Skin of body (tissue), 2 donors: Measurements from ENCODE around the gene BRAP. TPM values are rescaled to one million over a fixed set of nuclear protein-coding genes. Genes with fewer than 3 reads are reported as not detected.
"Not testable (repeated sequence)": the region's sequence is repeated elsewhere in the genome, so short reads cannot be mapped to it uniquely, and the experiment has no call there.

Source experiments
- DNase-seq: peaks from one replicate; lab custom pipeline; 2025; lab: John Stamatoyannopoulos, UW
- total RNA-seq: library from RNA; depleted of rRNA; stranded (reverse); fragments of >200 nt; gene quantifications from one replicate; pipeline ENCODE4 v1.2.3, GENCODE V29; 2014

Gene BRAP
- total RNA-seq, 1 donor from 2014 or later = 13.8 TPM

- no peak for DNase-seq
These were observed 12.3 kb downstream of the BRAP start for GRCh38 chr12:111673503-111673902.

DNA sequence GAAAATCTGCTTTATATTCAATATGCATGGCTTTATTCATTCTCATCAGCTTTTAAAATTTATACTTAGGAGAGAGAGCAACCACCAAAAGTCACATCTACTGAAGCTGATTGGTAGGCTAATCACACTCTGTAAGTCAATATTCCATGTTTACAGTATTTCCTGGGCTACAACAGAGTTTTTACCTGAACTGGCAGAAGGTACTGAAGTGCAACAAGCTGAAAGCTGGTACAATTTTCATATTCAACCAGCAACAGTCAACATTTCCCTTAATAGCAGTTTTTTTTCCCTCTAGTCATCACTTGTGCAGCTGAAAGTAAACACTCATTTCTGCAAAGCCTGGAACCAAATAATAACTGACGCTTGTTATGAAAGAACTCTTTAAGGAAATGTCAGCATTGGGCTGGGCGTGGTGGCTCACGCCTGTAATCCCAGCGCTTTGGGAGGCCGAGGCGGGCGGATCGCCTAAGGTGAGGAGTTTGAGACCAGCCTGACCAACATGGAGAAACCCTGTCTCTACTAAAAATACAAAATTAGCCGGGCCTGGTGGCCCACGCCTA lies 12.9 kb downstream of the BRAP start:
- no peak for DNase-seq

GRCh38 chr12:111664961-111665865 lies 20.5 kb downstream of the BRAP start:
- DNase-seq = no peak

- DNase-seq = no peak
These were observed 21.3 kb downstream of the BRAP start for GRCh38 chr12:111664499-111664898.

- DNase-seq = no peak
These were observed 29.7 kb downstream of the BRAP start for GRCh38 chr12:111656016-111656415.

DNA sequence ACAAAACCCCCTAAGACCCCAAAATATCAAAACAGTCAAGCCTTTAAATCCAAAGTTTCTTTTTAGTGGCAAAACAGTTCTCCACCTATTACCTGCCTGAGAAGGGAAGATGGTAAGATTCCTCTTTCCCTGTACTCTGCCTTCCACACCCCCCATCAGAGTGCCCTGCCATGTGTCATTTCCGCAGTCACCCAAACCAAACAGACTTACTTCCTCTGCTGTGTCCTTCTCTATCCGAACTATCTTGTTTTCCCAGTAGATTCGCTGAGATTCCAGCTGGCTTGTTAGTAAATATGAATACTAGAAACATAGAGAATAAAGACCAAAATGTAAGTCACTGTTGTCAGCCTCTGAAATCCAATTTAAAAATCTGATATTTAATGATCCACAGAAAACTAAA lies 30.4 kb downstream of the BRAP start:
- no peak for DNase-seq

DNA sequence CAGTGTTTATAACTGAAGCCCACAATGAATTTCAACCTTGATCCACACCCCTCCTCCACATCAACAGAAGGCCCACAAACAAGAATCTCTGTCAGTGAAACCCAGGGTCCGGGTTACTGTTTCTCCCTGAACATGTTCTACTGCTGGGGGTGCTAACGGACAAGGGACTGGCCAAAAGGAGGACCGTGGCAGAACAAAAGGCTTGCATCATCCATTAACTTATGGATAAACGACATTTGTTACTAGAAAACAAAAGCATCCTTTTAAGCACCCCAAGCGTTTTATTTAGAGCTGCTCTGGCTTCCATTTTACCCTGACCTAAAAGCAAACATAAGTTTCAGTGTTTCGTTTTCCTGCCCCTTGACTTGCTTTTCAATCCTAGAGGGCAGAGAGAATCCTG lies 32.2 kb downstream of the BRAP start:
- DNase-seq = no peak

DNA sequence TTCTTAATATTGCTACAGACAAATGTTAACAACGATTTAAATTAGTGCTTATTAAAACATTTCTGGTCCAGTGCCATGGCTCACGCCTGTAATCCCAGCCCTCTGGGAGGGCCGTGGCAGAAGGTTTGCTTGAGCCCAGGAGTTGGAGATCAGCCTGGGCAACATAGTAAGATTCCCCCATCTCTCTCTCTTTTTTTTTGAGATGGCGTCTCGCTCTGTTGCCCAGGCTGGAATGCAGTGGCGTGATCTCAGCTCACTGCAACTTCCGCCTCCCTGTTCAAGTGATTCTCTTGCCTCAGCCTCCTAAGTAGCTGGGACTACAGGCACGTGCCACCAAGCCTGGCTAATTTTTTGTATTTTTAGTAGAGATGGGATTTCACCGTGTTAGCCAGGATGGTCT lies 33.2 kb downstream of the BRAP start:
- DNase-seq = not testable (repeated sequence)

GRCh38 chr12:111650912-111651311 lies 34.8 kb downstream of the BRAP start:
- DNase-seq = no peak

DNA sequence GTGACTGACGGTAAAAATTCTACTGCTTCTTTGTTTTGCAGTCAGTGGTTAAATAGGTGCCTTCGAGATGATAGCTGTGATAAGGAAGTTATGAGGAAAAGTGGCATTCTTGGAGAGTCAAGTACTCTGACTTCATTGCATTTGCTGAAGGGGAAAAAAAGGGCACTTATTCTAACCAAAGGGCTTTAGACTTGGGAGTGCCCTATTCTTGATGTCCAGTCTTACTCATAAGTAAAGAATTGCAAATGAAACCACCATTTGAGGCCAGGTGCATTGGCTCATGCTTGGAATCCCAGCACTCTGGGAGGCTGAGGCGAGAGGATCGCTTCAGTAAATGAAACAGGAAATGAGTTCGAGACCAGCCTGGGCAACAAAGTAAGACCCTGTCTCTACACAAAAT lies 40.3 kb downstream of the BRAP start:
- no peak for DNase-seq

DNA sequence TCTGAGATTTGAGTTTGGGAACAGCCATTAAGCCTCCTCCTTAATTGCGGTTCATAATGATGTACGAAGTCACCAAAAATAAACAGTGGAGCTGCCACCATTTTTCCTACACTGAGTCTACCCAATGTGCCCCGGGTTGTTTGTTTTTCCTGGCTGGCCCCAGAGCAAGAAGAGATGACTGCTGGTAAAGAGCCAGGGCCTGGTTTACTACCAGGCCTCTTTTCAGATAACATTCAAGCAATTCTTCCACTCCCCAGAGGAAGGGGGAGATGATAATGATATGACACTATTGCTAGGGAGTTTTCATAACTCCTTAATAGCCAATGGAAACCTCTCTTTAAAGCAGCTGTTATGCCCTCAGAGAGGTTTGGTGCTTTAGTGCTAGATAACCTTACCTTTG lies 42.3 kb downstream of the BRAP start:
- DNase-seq = no peak

GRCh38 chr12:111642681-111643426 lies 42.9 kb downstream of the BRAP start:
- no peak for DNase-seq

- no peak for DNase-seq
These were observed 45.2 kb downstream of the BRAP start for GRCh38 chr12:111640506-111640905.

- DNase-seq = no peak
These were observed 47.2 kb downstream of the BRAP start for GRCh38 chr12:111638556-111638955.

- peak; percentile 91 for DNase-seq
These were observed 49.4 kb downstream of the BRAP start for GRCh38 chr12:111636209-111636945.

DNA sequence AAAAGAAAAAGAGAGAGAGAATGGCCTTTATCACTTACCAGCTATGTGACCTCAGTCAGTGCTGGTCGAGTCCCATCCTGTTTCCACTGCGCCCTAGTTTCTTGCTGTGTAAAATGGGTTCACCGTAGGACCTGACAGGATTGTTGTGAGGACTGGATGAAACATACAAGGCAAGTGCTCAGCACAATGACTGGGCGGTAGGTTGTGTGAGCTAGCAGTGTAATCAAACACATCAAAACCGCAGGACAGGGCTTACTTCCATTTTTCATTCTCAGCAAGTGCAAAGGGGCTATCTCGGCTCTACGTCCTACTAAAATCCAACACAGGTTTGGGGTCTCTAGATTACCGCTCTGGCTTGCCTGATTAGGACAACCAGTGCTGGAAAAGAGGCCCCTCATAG lies 50.2 kb downstream of the BRAP start:
- no peak for DNase-seq

DNA sequence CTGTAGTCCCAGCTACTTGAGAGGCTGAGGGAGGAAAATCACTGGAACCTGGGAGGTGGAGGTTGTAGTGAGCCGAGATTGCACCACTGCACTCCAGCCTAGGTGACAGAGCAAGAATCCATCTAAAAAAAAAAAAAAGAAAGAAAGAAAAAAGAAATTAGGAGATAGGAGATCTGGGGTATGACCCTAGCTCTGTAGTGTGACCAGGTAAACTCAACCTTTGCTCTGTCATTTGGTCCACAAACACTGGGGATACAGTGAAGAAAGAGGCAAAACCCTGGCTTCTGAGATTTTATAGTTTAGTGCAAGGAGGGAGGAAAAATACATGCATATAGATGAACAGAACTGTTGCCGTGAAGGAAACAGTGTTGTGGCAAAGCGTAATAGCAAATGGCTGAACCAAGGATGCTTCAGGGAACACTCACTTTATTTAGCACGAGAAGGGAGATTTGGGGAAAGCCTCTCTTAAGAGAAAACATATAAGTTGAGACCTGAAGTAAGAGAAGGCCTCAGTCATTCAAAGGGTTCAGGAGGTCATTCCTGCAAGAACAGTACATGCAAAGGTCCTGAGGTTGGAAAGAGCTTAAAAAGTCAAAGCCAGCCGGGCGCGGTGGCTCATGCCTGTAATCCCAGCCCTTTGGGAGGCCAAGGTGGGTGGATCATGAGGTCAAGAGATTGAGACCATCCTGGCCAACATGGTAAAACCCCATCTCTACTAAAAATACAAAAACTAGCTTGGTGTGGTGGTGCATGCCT lies 57.1 kb downstream of the BRAP start:
- DNase-seq = no peak

GRCh38 chr12:111626230-111626629 lies 59.5 kb downstream of the BRAP start:
- DNase-seq = no peak

GRCh38 chr12:111624540-111624939 lies 61.2 kb downstream of the BRAP start:
- no peak for DNase-seq

GRCh38 chr12:111617841-111618240 lies 67.9 kb downstream of the BRAP start:
- DNase-seq = not testable (repeated sequence)

DNA sequence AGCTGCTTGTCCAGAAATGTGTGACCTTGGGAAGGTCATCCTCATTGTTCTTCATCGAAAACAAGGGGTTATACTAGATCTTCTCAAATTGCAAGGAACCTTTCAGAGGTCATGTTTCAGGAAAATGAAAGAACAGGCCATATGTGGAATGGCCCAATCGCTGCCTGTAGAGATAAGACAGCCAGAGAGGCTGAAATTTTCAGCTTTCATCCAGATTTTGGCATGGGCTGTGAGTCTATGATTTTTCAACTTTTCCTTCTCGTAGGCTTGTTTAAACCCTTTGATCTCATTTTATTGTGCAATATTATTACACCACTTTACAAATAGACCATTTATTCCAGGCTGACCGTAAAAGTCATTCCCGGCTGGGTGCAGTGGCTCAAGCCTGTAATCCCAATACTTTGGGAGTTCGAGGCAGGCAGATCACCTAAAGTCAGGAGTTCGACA lies 69.6 kb downstream of the BRAP start:
- no peak for DNase-seq
